NK-92 (cell line): ENCODE data around the gene CXCR1.
"Not testable (repeated sequence)": the region's sequence is repeated elsewhere in the genome, so short reads cannot be mapped to it uniquely, and the experiment has no call there.

Experiments
- DNase-seq: peaks from one replicate; lab custom pipeline; 2025; ENCODE audit not compliant: unreplicated experiment; lab: John Stamatoyannopoulos, UW

CXCR1 gene

DNA sequence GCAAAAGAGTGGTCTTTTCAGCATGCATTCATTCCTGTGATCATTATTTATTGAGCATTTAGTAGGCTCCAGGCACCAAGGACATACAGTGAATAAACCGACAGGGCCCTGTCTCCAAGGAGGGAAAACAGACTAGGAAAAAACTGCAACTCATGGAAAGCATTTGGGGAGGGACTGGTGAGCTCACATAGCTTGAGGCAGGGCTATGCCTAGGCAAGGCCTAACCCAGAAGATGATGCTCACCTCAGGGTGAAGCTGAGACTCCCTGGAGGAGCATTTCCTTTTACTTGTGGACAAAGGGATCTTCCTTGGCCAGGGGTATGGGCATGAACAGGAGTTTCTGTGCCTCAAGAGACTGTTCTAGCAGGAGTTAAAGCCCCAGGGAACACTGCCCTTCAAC, 3.9 kb downstream of the CXCR1 start:
- DNase-seq: no peak

DNA sequence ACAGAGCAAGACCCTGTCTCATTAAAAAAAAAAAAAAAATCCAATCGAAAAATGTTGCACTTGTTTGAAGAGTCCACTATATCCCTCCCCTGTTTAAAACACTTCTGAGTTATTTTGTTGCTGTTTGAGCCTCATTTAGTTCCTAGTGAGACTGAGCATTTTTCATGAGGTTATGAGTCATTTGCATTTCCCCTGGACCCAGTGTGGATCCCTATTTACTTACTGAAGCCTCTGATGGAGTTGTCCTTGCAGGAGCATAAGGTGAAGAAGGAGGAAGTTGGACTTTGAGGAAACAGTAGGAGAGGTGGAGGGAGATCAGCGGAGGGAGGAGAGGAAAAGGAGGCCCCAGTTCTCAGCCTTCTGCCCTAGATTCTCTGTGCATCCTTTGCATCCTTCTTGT, 5.1 kb downstream of the CXCR1 start:
- no peak for DNase-seq

GRCh38 chr2:218155953-218156479, 10.7 kb downstream of the CXCR1 start:
- DNase-seq: no peak

DNA sequence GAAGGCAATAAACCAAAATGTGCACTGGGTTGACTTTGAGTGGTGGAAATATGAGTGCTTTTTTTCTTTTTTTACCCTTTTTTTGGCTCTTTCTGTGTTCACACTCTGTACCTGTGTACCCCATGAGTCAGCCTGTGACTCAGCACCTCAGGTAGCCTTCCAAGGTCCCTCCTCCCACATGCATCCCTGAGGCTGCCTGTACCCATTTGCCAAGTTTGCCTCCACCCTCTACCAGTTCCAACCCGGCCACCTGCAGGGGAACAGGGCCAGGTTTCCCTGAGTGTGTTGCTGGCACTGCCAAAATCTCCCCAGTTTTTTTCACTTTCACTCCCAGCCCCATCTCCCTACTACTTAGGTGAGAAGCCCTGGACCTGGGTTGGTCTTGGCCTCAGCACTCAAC, 14.0 kb downstream of the CXCR1 start:
- no peak for DNase-seq

- no peak for DNase-seq
Observed at GRCh38 chr2:218152172-218152571, 14.6 kb downstream of the CXCR1 start.

DNA sequence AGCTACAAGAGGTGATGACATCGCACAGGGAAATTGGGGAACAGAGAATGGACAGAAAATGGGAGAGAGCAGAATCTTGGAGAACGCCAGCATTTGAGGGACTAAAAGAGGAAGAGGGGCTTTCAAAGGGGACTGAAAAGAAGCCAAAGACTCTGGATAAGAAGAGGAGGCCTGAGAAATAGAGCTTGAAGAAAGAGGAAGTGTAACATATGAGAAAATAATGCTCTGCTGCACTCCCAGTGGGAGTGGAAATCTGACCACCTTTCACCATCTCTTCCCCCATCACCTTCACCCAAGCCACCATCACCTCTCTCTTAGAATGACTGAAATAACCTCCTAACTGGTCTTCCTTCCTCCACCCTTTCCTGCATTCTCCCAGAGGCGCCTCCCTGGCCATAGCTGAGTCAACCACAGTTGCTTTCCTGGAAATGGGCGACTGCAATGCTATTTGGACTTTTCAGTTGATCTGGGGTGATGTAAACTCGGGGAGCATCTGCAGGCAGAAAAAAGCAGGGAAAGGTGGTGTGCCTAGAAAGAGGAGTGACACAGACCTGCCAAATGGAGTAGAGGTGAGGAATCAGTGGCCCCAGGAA, 16.8 kb downstream of the CXCR1 start:
- DNase-seq: no peak

DNA sequence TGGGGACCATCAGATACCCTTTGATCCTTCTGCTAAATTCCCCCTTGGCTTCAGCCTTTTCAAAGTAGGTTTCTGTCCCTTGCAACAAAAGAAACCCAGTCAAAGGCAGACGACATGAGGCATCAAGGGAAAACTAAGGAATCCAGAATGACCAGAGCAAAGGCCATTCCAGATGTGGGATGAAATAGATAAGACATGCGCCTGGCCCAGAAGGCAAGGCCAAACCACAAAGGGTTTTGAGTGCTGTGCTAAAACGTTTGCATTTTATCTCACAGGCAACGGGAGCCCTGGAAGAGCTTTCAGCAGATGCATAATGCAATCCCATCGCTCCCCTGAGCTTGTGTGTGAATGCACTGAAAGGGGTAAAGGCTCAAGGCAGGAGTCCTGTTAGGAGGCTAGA, 17.7 kb downstream of the CXCR1 start:
- no peak for DNase-seq

- DNase-seq: no peak
Observed at GRCh38 chr2:218146056-218146455, 20.7 kb downstream of the CXCR1 start.

GRCh38 chr2:218145124-218145523, 21.6 kb downstream of the CXCR1 start:
- no peak for DNase-seq

DNA sequence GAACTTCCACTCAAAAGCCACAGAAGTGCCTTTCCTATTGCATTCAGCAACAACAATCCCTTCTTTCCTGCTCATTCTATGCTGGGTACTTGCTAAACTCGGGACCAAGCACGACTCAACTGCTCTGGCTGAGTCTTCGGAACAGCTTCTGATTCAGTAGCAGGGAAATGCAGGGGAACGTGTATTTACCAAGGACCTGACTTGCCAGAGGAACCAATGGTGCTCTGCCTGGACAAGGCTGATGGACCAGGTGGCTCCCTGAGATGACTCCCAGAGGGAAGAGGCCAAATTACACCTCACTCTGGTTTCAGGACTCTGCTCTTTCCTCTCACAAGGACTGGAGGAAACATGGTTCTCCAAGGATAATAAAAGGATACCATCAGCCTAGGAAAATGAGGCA, 28.7 kb downstream of the CXCR1 start:
- DNase-seq: no peak

DNA sequence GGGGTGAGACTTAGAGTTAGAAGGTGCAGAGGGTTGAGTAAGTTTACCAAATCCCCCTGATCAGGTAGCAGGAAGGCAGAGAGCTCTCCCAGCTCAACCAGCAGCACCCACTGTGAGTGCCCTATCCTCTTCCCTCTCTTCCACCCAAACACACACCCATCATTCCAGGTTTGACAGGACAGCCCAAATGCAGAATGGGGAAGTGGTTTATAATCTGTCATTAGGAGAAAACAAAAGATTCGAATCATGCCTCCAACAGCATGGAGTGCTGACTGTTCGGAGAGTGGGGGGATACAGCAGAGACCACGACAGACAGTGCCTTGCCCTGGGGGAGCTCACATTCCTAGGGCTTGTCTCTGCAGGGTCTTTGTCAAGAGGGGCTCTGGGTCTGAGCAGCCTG, 29.2 kb downstream of the CXCR1 start:
- DNase-seq: no peak

GRCh38 chr2:218130822-218131221, 35.9 kb downstream of the CXCR1 start:
- DNase-seq: no peak

- DNase-seq: no peak
Observed at GRCh38 chr2:218130377-218130776, 36.4 kb downstream of the CXCR1 start.

DNA sequence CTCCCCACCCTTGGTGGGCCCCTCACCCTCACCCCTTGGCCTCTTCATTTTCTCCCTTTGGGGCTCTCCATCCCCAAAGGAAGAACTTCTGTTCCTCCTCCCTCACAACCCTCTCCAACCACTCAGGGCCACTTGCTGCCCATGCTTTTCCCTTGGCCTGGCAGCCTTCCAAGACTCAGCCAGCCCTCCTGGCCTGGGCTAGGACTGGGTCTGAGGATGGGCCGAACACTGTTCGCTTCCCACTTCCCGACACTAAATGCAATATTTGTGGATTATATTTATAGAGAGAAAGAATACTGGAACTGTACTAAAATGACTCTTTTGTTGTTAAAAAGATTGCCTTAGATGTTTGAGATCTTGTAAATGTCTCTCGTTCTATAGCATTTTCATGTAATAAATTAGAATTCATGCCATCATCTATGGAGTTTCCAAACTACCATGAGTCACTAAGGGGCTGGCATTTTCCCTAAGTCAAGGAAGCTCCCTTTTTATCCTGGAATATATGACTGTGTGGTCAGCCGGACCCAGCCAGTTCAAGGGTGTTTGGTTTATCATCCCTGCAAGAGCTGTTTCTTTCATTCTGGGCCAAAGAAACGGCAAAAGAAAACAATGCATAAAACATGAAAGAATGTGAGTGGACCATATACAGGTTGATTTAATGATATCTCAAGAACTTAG, 37.2 kb downstream of the CXCR1 start:
- no peak for DNase-seq

- DNase-seq: no peak
Observed at GRCh38 chr2:218128781-218129457, 37.8 kb downstream of the CXCR1 start.

- DNase-seq: no peak
Observed at GRCh38 chr2:218127929-218128455, 38.8 kb downstream of the CXCR1 start.

DNA sequence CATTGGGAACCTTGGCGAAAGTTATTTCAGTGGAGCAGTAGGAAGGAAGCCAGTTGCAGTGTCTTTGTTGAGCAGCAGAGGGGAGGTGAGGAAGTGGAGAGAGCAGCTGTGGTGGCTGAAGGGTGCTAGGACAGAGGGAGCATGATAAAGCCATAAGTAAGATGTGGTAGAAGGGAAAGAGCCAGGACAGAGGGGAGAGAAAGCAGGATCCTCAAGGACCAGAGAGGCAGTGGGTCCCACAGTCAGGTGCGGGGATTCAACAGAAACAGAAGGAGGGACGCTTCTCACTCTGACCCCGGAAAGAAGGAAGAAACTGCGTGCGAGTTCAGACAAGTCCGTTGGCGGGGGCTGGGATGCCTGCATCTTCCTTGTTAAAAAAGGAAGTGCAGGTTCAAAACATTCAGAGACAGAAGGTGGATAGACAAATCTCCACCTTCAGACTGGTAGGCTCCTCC, 41.1 kb downstream of the CXCR1 start, which contains the start of gene CXCR2:
TSS of gene CXCR2 (plus strand) at position 403 of the 455 bp plus-strand sequence. CDS start 8,774 bp downstream, outside the sequence.
- DNase-seq: no peak

- no peak for DNase-seq
Observed at GRCh38 chr2:218125095-218125494, 41.7 kb downstream of the CXCR1 start.

DNA sequence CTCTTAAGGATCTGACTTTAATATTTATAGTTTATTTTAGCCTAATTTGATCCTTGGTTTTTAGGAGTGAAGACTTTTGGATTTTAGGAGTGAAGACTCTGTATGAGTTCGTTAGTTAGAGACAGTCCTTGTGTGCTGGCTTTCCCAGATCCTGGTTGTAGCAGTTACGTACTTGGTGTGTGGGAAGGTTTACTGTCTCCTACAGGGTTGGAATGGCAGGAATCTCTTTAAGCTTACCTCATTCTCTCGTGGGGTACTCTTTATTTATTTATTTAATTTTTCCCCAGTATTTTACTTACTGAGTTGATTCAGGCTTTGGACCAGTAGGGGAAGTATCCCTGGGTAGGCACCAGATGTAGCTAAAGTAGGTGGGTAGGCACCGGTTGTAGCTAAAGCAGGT, 42.8 kb downstream of the CXCR1 start:
- no peak for DNase-seq

DNA sequence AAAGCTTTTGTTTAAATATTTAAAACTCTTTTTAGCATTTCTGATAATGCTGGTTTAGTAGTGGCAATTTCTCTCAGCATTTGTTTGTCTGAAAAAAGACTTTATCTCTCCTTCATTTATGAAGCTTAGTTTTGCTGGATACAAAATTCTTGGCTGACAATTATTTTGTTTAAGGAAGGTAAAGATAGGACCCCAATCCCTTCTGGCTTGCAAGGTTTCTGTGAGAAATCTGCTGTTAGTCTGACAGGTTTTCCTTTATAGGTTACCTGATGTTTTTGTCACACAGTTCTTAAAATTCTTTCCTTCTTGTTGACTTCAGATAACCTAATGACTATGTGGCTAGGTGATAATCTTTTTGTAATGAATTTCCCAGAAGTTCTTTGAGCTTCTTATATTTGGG, 44.5 kb downstream of the CXCR1 start:
- DNase-seq: not testable (repeated sequence)

- DNase-seq: not testable (repeated sequence)
Observed at GRCh38 chr2:218121789-218122188, 45.0 kb downstream of the CXCR1 start.
